ENCODE measurements around the gene NAALADL2.

NAALADL2 gene

GRCh38 chr3:175001091-175001490 lies 142.0 kb downstream of the NAALADL2 start:
- DNase-seq = no peak

GRCh38 chr3:175002732-175003143 lies 143.6 kb downstream of the NAALADL2 start:
- no peak for DNase-seq

- no peak for DNase-seq
These were observed 144.5 kb downstream of the NAALADL2 start for GRCh38 chr3:175003590-175003989.

- DNase-seq = no peak
These were observed 146.1 kb downstream of the NAALADL2 start for GRCh38 chr3:175005193-175005592.

DNA sequence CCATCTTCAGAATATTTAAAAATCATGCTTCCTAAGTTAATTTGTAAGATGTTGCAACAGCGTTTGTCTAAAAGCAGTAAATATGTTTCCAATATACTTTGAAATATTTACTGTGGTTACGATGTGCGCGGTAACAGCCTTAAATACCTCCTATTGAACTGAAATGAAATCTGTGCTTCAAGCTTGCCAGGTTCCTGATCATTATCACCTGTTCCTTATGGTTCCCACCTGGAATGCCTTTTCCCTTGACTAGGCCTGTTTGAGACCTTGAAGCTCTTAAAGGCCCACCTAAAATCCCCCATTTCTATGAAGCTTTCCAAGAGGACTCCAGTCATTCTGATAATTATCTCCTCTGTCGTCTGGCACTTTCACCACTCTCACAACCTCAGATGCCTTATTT lies 146.7 kb downstream of the NAALADL2 start:
- DNase-seq = no peak

- no peak for DNase-seq
These were observed 148.2 kb downstream of the NAALADL2 start for GRCh38 chr3:175007306-175007705.

DNA sequence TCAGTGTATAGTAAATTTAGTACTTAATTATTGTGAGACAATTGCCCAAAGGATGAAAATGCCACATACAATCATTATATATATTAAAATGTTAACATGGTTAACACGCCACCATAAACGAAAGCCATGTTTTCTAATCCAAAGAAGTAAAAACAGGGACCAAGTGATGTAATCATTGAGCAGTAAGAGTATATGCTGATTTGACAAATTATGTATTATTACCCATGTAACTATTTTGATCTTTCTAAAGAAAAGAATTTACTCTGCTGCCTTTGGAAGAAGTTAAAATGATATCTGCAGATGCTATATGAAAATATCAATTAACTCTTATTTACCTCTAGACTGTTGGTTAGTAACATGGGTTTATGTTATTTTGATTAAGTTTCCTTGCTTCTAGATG lies 150.2 kb downstream of the NAALADL2 start:
- DNase-seq = no peak

DNA sequence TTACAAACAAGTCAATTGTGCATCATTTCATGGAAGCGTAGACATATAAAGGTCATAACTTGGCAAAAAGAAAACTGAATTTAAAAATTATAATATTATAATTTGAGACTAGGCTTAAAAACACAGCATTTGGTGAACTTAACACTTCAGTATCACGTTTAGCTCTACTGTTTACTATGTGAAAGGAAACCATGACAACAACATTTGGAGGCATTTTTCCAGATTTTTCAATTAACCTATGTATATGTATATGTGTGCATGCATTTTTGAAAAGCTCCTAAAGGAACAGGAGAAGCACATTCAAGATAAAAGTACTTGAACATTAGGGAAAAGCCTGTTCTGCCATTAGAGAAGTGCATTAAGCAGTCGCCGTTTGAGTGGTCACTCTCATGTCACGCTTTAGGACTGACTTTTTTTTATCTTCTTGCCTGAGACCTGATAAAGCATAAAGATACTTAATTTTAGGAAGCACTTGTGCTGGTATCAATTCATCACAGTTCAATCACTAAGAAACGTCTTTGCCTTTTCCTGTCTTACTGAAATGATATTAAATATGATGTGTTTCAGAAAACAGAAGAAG lies 156.0 kb downstream of the NAALADL2 start:
- DNase-seq = no peak

- no peak for DNase-seq
These were observed 160.0 kb downstream of the NAALADL2 start for GRCh38 chr3:175018946-175019727.

DNA sequence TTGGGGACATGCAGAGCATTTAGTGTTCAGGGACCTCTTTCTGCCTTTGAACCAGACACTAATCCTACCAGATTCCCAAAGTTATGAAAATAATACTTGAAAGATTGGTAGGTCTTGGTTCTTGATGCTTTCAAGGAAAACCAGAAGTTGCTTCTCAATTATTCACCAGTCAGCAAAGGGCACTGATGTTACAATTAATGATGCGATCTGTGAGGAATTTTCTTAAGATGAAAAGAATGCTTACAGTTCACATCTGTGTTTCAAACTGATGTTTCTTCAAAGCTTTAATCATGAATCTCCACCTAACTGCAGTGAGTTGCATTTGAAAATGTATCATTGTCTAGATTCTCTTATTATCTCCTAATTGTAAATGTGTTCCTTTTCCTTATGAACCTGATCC lies 161.0 kb downstream of the NAALADL2 start:
- no peak for DNase-seq

DNA sequence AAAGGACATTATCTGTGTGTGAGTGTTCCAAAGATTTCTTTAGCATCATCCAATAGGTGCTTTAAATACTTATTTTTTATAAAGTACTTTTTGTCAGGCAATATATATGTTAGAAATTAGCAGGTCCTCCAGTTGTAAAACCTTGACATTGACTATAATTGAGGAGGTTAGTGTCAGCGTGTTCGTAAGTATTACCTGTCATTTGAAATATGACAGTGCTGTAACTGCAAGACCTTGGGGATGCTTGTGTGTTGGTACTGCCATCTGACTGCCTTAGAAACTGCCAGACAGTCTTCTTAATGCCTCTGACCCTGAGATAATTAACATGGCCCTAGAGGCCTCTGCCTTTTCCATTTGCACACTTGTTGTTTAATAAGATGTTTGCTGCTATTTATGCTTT lies 170.7 kb downstream of the NAALADL2 start:
- no peak for DNase-seq

- DNase-seq = no peak
These were observed 180.7 kb downstream of the NAALADL2 start for GRCh38 chr3:175039875-175040274.

- DNase-seq = no peak
These were observed 182.2 kb downstream of the NAALADL2 start for GRCh38 chr3:175041369-175041768.

DNA sequence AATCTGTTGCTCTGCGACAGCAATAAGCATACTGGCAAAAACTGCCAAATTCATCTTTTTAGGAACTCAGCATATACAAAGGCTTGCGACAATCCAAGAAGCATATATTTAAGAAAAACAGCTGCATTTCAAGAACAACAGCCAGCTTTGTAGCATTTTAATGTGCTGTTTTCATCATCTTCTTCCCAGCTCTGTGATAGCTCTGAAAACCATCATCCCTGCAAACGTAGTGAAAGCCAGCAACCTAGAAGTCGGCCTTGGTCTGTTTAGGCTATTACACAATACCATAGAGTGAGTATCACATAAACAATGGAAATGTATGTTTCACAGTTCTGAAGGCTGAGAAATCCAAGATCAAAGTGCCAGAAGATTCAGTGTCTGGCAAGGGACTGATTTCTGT lies 187.5 kb downstream of the NAALADL2 start:
- DNase-seq = no peak

GRCh38 chr3:175047786-175048185 lies 188.7 kb downstream of the NAALADL2 start:
- DNase-seq = no peak

- DNase-seq = no peak
These were observed 198.3 kb downstream of the NAALADL2 start for GRCh38 chr3:175057401-175057800.

DNA sequence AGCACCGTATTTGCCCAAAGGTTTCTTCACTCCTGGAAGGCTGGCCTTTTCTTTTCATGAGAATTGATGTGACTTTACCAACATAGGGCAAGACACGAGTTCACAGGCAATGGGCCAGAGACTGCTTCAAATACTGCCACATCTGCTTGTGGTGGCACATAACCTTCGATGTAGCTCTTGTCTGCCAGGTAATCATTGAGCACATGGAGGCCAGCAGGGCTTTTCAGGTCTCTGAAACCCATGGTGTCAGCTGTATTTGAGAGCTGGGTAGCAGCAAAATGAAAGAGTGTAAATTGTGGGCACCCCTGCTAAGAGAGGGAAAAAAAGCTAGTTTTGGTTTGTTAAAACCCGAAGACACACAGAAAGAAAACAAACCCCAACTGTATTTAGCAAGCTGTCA lies 200.7 kb downstream of the NAALADL2 start:
- no peak for DNase-seq

DNA sequence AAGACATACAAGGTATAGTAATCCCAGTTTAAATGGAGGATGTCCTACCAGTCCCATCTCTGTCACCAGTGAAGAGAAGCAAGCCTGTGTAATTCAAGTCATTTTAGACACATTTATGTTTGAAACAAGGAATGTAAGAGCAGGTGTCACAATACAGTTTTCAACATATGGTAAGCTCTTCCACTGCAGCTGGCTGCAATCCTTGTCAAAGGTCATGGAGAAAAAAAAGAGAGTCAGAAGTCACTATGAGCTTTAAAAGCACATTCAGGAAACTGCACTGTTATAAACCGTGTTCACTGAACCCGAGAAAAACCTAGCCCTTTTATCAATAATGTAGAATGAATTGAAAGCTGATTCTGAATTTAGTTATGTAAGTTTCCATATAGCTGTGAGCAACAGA lies 206.4 kb downstream of the NAALADL2 start:
- no peak for DNase-seq

DNA sequence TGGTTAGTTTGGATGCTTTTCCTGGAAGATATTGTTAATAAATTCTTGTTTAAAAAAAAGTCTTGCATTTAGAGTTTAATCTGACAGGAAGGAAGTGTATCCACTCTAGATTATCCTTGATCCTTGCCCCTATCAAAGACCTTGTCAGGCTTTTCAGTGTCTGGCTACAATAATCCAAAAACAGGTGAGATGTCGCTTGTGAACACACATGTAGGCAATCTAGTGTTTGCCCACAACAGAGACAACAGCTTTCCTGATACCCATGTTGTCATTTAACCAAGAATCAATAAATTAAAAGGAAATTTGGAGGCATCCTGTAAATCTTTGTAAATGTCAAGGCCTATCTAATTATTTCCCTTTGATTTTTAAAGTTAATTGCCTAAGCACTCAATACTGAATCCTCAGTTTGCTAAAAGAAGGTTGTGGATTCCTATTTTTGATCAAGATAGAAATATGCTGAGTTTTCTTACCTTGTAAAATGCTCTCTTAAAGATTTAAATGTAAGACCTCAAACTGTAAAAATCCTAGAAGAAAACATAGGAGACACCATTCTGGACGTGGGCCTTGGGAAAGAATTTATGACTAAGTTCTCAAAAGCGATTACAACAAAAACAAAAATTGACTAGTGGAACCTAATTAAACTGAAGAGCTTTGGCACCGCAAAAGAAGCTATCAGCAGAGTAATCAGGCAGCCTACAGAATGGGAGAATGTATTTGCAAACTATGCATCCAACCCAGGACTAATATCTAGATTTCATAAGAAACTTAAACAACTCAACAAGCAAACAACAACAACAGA lies 207.7 kb downstream of the NAALADL2 start:
- no peak for DNase-seq

- no peak for DNase-seq
These were observed 209.5 kb downstream of the NAALADL2 start for GRCh38 chr3:175068587-175068986.

DNA sequence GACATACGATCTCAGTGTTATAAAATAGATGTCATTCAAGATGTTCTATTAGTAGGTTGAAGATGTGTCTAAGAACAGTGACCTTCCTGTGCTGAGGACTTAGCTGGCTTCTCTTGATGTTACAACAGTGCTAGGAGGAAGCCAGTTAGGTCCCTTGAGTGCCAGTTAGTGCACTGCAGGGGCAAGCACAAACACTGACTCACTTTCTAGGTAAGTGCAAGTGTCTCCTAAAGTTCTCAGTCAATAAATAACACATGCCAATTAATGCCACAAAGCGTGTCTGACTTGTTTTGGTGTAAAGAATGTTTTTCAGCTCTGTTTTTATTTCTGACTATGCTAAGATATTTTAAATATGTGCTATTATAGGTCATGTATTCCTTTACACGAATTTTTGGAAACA lies 211.8 kb downstream of the NAALADL2 start:
- no peak for DNase-seq

DNA sequence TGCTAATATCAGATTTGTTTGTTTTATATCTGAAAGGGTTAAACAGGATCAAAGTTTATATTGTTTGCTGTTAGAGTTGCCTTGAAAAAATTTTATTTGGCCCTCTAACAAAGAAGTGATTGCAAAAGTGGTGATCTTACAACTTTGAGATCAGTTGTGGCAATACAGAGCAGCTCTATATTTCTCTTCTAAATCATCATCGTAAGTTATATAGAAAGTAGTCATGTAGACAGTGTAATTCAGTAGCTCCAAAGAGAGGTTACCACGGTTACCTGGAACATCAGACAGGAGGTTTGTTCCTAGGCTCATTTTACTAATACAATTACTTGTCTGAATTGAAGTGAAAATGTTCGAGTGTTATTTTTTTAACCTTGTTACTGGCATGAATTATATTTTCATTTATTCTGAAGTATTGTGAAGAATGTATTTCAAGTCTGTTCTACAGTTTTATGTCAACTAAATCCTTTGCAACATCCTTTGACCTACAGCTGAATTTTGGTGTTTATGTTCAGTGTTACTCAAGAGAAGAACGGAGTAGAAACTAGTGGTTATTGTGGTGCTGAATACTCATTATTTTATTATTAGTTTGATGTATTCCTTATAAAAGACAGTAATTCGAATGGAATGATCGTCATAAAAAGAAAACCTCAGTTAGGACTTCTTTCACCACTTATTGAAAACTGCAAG lies 214.2 kb downstream of the NAALADL2 start:
- no peak for DNase-seq

DNA sequence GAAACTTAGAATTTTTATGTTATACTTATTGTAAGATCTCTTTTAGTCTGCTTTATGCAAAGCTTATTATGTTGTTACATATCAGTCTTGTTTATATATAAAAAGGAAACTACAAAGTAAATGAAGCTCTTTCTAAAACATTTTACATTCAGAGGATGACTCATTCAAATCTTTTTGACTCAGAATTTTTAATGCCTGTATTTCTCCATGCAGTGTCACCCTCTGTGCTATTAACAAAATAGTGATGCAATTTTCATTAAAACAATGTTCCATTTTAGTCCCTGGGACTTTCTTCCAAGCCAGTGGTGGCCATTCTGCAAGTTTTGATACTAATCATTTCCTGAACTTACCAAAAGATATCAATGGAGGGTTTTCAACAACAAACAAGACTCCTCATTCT lies 216.1 kb downstream of the NAALADL2 start:
- DNase-seq = no peak
